BLaER1 (cell line): ENCODE data around the gene SLC30A7.
"Not testable (repeated sequence)": the region's sequence is repeated elsewhere in the genome, so short reads cannot be mapped to it uniquely, and the experiment has no call there.

Source experiments
- H3K27ac ChIP-seq: shearing (Covaris generic); formaldehyde crosslinking; 2 replicates; pipeline ENCODE4 v1.8.1; 2022
- H3K27me3 ChIP-seq: shearing (Covaris generic); formaldehyde crosslinking; 2 replicates; pipeline ENCODE4 v1.8.1; 2022
- H3K36me3 ChIP-seq: shearing (Covaris generic); formaldehyde crosslinking; 2 replicates; pipeline ENCODE4 v1.8.1; 2022
- H3K4me1 ChIP-seq: shearing (Covaris generic); formaldehyde crosslinking; 2 replicates; pipeline ENCODE4 v1.8.1; 2022
- H3K4me2 ChIP-seq: shearing (Covaris generic); formaldehyde crosslinking; 2 replicates; pipeline ENCODE4 v1.8.1; 2022
- H3K4me3 ChIP-seq: shearing (Covaris generic); formaldehyde crosslinking; 2 replicates; pipeline ENCODE4 v1.8.1; 2022
- H3K9ac ChIP-seq: shearing (Covaris generic); formaldehyde crosslinking; 2 replicates; pipeline ENCODE4 v1.8.1; 2022
- H3K9me3 ChIP-seq: shearing (Covaris generic); formaldehyde crosslinking; 2 replicates; pipeline ENCODE4 v1.8.1; 2022
- H4K20me1 ChIP-seq: shearing (Covaris generic); formaldehyde crosslinking; 2 replicates; pipeline ENCODE4 v1.8.1; 2022
- Cebpa-rat ChIP-seq: shearing (Covaris generic); IDR thresholded peaks from 2 replicates; pipeline ENCODE4 v1.8.1; 2022

SLC30A7 gene, protein sequence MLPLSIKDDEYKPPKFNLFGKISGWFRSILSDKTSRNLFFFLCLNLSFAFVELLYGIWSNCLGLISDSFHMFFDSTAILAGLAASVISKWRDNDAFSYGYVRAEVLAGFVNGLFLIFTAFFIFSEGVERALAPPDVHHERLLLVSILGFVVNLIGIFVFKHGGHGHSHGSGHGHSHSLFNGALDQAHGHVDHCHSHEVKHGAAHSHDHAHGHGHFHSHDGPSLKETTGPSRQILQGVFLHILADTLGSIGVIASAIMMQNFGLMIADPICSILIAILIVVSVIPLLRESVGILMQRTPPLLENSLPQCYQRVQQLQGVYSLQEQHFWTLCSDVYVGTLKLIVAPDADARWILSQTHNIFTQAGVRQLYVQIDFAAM

DNA sequence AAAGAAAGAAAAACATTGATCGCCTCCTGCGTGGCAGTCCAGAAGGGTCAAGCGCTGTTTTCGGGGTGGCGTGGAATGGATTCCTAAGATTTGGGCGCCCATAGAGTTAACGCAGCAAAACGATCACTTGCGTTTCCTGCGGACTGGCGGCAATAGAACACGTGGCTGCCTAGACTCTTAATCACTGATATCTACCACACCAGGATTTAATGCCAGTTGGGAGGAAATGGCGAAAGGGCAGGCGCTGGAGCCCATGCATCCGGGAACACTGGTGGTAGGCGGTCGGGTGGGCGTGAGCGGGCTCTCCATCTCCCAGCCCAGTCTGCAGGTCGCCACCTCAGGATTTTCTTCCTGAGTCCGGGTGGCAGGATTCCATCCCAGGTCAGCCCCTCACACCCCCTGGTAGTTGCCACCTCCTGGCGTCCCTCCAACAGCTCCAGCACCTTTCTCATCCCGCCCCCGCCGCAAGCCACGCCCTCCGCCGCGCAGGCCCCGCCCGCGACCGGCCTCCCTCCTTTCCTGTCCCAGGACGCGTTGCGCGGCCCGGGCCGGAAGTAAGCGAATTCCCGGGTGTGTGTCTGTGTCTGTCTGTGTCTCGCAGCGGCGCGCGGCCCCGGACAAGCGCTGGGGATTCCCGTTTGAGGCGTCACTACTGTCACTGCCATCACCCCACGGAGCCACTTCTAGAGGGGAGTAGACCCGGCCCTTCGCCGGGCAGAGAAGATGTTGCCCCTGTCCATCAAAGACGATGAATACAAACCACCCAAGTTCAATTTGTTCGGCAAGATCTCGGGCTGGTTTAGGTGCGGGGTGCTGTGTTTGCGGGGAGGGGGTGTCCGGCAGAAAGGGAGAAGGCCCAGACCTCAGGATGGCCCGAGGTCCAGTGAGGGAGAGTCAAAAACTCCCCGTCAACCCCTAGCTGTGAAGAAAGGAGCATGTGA lies at the start of gene SLC30A7:
Gene SLC30A7, plus strand, starts transcription at position 551 of the 941 bp plus-strand sequence. Its CDS starts 173 bp downstream, at position 724.
- peaks cover 40% of the 10 kb centered on the region for H3K4me1 ChIP-seq
- no peak for TF ChIP-seq Cebpa-rat
- peak within 1 kb of the TSS; percentile 89 for H3K9ac ChIP-seq
- peaks cover 18% of the 10 kb centered on the region for H4K20me1 ChIP-seq
- H3K4me2 ChIP-seq, result peak within 1 kb of the TSS; percentile 85
- H3K4me3 ChIP-seq, result peak within 1 kb of the TSS; percentile 89
- H3K36me3 ChIP-seq, result peaks cover 23% of the 10 kb centered on the region
- peak within 1 kb of the TSS; percentile 87 for H3K27ac ChIP-seq
- no peaks in the 10 kb centered on the region for H3K27me3 ChIP-seq
- peaks cover 10% of the 10 kb centered on the region for H3K9me3 ChIP-seq

DNA sequence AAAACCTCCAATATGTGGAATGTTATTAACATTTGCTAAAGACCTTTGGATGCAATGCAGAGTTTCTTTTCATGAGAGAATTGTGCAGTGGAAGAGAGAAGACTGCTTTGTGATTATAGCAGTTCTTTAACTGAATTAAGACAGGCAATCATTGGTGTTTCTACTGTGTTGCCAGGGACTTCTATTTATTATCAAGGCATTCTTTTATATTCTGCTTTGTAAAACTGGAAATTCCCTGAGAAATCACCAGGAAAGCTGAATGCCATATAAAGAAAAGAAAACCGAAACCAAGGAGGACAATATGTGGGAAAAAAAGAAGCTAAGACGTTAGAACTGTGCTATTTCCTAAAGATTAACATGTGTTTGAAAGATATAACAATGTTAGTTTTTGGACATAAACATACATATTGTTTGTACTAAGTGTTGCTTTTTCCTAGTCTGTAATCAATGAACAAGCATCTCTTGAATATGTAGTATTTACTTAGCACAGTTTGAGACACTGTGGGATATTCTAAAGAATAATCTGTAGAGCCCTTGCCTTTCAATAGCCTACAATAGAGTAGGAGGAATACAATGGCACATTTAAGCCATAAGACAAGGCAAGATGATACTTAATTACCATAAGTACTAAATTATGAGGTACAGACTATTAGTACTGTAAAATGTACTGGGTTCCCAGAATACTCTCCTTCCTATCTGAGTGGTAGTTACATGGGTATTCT lies 48.4 kb upstream of the SLC30A7 start:
- no peaks in the 10 kb centered on the region for H3K36me3 ChIP-seq

DNA sequence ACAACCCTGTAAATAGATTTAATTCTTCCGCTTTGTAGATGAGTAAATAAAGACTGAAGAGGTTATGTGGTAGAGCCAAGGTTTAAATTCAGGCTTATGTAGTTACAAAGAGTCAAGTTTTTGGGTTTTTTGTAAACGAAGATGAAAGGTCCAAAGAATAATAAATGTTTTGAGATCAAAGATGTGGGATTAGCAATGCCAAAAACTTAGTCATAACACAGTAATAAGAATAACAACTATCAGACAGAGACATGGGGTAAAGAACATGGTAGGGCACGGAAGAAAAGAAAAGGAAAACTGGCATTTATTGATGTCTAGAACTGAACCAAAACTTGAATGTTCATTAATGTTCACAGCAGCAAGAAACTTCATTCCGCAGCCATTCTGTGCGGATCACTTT lies 44.2 kb upstream of the SLC30A7 start:
- no peaks in the 10 kb centered on the region for H3K36me3 ChIP-seq
- H3K4me2 ChIP-seq, result no peak overlapping the region
- no peak for TF ChIP-seq Cebpa-rat
- H4K20me1 ChIP-seq, result no peaks in the 10 kb centered on the region
- no peaks in the 10 kb centered on the region for H3K4me1 ChIP-seq
- H3K9me3 ChIP-seq, result no peaks in the 10 kb centered on the region
- H3K4me3 ChIP-seq, result no peak overlapping the region
- H3K27me3 ChIP-seq, result no peaks in the 10 kb centered on the region
- no peak overlapping the region for H3K27ac ChIP-seq
- H3K9ac ChIP-seq, result no peak overlapping the region

More for the DNA sequence above, 48.4 kb upstream of the SLC30A7 start:
- H3K9ac ChIP-seq, result no peak overlapping the region
- no peaks in the 10 kb centered on the region for H3K4me1 ChIP-seq
- H3K27me3 ChIP-seq, result no peaks in the 10 kb centered on the region
- no peak for TF ChIP-seq Cebpa-rat
- no peak overlapping the region for H3K4me3 ChIP-seq
- no peak overlapping the region for H3K27ac ChIP-seq
- H3K4me2 ChIP-seq, result no peak overlapping the region
- no peaks in the 10 kb centered on the region for H3K9me3 ChIP-seq
- no peaks in the 10 kb centered on the region for H4K20me1 ChIP-seq

DNA sequence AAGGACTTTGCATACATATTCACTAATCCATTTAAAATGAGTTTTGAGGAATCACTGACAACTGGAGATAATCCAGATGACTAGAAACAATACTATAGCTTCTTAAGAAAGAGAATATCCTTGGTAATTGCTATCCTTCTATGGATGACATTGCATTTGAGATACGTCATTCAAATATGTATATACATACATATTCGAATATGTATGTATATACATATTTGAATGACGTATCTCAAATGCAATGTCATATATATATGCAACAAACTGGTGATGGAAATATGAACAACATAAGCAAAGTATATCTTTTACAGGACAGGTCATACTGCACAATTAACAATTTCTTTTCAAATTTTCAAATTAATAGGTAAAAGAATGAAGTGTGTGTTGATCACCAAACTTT lies 42.9 kb upstream of the SLC30A7 start:
- TF ChIP-seq Cebpa-rat, result no peak
- Histone ChIP-seq H4K20me1 (no peaks in the 10 kb centered on the region), H3K9ac (no peak overlapping the region), H3K4me3 (no peak overlapping the region), H3K4me1 (no peaks in the 10 kb centered on the region), H3K36me3 (no peaks in the 10 kb centered on the region), H3K9me3 (no peaks in the 10 kb centered on the region), H3K27ac (no peak overlapping the region), H3K4me2 (no peak overlapping the region), H3K27me3 (no peaks in the 10 kb centered on the region)

DNA sequence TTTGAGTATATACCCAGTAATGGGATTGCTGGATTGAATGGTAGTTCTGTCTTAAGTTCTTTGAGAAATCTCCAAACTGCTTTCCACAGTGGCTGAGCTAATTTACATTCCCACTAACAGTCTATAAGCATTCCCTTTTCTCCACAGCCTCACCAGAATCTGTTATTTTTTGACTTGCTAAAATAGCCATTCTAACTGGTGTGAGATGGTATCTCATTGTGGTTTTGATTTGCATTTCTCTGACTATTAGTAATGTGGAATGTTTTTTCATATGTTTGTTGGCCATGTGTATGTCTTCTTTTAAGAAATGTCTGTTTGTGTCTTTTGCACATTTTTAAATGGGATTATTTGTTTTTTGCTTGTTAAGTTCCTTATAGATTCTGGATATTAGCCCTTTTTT lies 40.8 kb upstream of the SLC30A7 start:
- H3K27me3 ChIP-seq, H3K4me2 ChIP-seq, H3K9me3 ChIP-seq, H3K4me1 ChIP-seq, H3K27ac ChIP-seq, H3K9ac ChIP-seq, H3K4me3 ChIP-seq, H3K36me3 ChIP-seq, H4K20me1 ChIP-seq: not testable (repeated sequence)

DNA sequence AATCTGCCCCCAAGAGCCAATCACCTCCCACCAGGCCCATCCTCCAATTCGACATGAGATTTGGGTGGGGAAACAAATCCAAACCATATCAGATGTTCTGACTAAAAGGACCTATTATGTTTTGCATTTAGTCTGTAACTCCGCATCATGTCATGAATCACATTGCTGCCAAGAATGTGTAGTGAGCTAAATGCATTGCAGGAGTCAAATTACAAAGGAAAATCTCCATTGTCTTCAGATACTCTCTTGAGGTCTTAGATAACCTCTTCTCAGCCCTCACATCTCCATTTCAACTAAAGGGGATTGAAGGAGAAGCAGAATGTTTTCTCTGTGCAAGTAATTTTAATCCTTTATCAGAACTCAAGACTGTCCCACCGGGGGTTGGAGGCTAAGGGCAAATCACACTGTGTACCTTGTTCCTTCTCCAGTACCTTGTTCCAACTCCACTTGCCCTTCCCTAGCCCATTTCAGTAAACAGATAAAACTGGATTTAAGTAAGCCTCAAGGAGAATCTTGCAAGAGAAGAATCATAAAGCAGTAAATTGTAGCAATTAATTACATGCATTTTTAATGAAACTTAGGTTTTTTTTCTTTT lies 35.4 kb upstream of the SLC30A7 start:
- no peaks in the 10 kb centered on the region for H4K20me1 ChIP-seq
- H3K4me1 ChIP-seq, result no peaks in the 10 kb centered on the region
- TF ChIP-seq Cebpa-rat, result no peak
- H3K27ac ChIP-seq, result no peak overlapping the region
- no peaks in the 10 kb centered on the region for H3K27me3 ChIP-seq
- no peak overlapping the region for H3K4me2 ChIP-seq
- no peak overlapping the region for H3K9ac ChIP-seq
- H3K4me3 ChIP-seq, result no peak overlapping the region
- no peaks in the 10 kb centered on the region for H3K9me3 ChIP-seq
- H3K36me3 ChIP-seq, result no peaks in the 10 kb centered on the region

DNA sequence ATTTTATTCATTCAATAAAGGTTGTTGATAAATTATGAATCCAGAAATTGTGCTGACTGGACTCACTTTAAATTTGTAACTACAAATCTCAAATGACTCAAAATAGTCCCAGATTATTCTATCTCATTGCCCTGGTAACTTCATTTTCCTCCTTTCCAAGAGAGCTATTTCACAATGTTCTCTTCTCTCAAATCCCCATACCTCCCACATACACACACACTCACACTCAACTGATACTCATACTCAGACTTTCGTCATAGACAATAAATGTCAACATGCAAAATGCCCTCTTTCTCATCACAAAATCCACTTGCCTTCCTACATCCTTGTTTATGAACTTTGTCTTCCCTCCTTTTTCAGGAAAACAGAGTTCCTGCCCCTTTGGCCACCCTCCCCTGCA lies 34.5 kb upstream of the SLC30A7 start:
- Histone ChIP-seq H4K20me1 (no peaks in the 10 kb centered on the region), H3K9me3 (no peaks in the 10 kb centered on the region), H3K4me3 (no peak overlapping the region), H3K27ac (no peak overlapping the region), H3K4me2 (no peak overlapping the region), H3K4me1 (no peaks in the 10 kb centered on the region), H3K27me3 (no peaks in the 10 kb centered on the region), H3K36me3 (no peaks in the 10 kb centered on the region), H3K9ac (no peak overlapping the region)
- no peak for TF ChIP-seq Cebpa-rat

DNA sequence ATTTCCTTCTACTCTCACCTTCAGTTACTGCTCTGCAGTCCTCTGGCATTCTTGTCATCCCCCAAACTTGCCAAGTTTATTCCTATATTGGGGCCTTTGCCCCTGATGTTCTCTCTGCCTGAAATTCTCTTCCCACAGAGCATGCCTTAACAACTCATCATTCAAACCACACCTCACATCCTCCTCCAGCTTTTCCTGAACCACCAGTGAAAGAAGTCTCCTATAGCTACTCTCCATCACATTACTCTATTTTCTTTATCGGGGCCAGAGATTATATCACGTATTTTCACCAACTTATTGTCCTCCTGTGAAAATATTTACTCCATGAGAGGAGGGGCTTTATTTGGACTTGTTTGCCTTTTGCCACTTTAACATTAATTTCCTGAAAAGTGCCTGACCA lies 33.3 kb upstream of the SLC30A7 start:
- Histone ChIP-seq H3K4me1 (no peaks in the 10 kb centered on the region), H3K36me3 (no peaks in the 10 kb centered on the region), H3K27ac (no peak overlapping the region), H3K9me3 (no peaks in the 10 kb centered on the region), H3K4me2 (no peak overlapping the region), H3K9ac (no peak overlapping the region), H3K4me3 (no peak overlapping the region), H3K27me3 (no peaks in the 10 kb centered on the region), H4K20me1 (no peaks in the 10 kb centered on the region)
- TF ChIP-seq Cebpa-rat, result no peak

DNA sequence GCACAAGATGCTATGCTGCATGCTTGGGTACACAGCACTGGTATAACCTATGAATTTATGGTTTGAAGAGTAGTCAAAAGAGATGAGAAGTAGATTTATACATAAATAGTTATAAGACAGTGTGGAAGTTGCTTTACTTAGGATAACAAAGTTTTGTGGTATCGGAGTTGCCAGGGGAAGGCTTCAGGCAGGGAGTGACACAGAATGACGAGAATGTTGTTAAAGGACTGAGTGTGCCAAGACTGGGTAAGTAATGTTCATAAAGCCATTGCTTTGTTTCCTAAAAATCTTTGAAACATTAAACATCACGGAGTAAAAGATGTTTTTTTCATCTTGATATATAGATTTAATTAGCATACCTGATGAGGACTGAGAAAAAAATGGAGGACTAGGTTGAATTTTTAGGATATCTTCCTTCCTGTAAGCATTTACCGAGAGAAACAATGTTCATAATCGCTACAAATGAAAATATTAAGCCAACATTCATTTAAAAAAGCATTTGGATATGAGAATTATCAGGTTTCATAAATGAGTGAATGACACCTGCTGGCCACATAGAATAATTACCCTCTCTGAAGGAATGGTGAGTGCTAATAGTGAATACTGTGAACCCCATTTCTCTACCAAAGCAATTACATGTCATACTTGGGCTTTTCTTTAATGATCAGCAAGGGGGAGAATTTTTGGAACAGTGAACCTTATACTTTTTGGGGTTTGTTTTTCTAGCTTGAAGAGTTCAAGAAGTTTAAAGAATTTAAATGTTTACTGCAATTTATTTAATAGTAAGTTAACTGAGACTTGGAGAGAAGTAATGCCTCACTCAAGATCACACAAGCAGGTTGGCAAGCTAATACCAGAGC lies 29.6 kb upstream of the SLC30A7 start:
- H3K4me2 ChIP-seq, result no peak overlapping the region
- TF ChIP-seq Cebpa-rat, result no peak
- no peaks in the 10 kb centered on the region for H4K20me1 ChIP-seq
- H3K9ac ChIP-seq, result no peak overlapping the region
- H3K9me3 ChIP-seq, result no peaks in the 10 kb centered on the region
- no peaks in the 10 kb centered on the region for H3K27me3 ChIP-seq
- H3K36me3 ChIP-seq, result no peaks in the 10 kb centered on the region
- no peak overlapping the region for H3K4me3 ChIP-seq
- no peak overlapping the region for H3K27ac ChIP-seq
- H3K4me1 ChIP-seq, result no peaks in the 10 kb centered on the region
